Hematopoietic multipotent progenitor cell (in vitro differentiated cells): ENCODE data around the gene HAPLN3. TPM values are rescaled to one million over a fixed set of nuclear protein-coding genes. Genes with fewer than 3 reads are reported as not detected.

Experiments used
- DNase-seq, 3 donors: peaks; one replicate each; pipeline ENCODE4 v3.0.0-alpha.2; 2011 to 2015; ENCODE audit warnings: low read depth in 2 of 3, low spot score in 2 of 3
- total RNA-seq: library from RNA; depleted of rRNA; stranded (reverse); fragments of >200 nt; gene quantifications from one replicate; pipeline ENCODE4 v1.2.3, GENCODE V29; 2012

Gene HAPLN3
- total RNA-seq, 1 donor = 15.1 TPM

GRCh38 chr15:88912500-88912921 lies 17.2 kb upstream of the HAPLN3 start:
- no peak for DNase-seq

DNA sequence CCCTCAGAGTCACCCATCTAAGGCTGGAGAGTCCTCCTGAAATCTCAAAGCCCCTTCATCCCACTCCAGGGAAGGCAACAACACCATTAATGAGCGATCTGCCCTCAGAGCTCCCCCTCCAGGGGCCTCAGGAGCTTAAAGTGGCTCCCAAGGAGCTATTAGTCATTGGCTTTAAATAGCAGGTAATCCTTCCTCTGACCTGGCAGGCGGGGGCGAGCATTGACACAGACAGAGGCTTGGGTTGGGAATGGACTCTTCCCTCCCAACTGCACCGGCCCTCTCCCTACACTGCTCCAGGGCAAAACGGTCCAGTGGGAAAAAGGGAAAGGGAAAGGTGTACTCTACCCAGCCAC lies 16.4 kb upstream of the HAPLN3 start:
- no peak for DNase-seq

DNA sequence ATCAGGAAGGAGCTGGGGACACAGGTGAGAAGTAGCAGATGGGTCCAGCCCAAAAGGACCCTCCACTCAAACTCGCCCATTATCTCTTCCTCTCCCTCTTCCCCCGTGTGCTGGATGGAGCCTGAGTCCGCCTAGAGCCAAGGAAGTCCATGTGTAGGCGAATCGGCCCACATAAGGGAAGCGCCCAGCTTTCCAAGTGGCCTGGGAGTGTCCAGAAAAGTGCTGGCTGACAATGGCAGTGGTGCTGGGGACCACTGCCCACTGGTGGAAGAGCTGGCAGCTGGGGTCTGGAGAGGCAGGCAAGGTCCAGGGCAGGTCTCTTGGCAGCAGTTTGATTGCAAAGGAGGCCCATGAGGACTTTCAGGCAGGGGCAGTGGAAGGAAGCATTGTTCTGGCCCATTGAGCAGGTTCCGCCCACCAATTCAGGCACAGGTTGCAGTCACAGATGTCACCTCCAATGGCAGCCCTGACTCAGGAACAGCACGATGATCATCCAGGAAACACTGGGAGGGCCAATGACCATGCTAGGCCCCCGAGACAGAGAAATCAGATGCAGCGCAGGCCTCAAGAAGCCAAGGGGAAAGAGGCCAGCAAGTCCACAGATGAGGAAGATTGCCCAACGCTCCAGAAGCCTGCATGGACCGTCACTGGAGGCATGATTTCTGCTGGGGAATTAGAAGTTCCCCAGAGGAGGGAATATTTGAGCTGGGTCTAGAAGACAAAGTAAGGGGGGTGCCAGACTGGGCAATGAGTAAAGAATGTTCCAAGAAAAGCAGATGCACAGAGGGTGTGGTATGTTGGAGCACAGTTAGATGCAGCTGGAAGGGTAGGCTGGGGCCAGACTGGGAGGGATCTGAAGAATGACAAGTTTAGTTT lies 14.8 kb upstream of the HAPLN3 start:
- DNase-seq = no peak

DNA sequence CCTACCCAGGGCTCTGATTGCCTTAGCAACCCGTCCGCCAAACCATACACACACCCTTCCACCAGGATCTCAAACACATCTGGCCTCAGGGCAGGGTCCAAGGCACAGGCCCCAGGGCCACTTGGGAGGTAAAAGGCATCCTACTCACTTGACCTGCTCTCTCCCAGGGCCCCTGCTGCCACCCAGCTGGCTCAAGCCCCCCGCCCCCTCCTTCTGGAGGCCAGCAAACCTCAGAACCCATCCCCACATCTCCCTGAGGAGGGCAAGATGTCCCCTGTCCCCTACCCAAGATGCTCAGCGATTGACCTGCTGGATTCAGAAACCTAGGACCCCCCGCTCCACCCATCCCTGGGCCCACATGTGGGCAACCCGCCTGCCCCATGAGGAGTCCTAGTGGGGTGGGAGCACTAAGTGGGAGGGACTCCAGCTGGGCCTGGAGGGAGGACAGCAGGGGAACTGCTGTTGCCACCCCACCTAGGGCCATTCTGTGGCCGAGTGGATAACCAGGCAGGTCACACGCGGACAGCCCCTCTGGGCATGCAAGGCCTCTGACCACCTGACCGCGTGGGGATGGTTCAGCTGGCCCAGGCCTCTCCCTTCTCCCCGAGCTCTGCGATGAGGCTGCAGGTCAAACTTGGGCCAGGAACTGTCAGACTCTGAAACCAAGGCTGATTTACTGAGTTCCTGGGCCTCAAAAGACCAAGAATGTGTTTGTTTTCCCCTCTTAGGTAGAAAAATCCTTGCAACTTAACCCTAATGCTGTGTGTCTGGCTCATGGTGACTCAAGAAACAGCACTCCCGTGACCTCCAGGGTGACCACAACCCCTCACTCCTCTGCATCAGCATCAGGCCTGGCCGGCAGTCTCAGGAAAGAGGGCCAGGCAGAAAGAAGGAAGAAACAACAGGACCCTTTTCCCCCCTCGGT lies 13.6 kb upstream of the HAPLN3 start:
- no peak for DNase-seq

DNA sequence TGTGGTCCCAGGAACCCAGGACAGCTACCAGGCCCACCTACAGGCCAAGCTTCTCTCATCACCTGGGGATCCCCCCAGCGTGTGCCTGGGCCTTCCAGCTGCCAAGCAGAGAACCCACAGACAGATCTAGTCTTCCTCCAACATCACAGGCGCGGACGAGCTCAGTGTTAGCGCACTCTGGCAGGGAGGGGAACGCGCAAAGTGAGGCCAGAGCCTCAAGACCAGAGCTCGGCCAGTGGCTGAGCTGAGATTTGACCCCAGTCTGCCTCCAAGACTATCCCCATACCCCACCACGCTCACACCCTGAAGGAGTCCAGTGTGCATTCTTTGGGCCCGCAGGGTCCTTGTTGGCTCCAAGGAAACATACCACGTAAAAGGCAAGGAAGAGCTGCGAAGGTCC lies 12.8 kb upstream of the HAPLN3 start:
- DNase-seq = no peak

DNA sequence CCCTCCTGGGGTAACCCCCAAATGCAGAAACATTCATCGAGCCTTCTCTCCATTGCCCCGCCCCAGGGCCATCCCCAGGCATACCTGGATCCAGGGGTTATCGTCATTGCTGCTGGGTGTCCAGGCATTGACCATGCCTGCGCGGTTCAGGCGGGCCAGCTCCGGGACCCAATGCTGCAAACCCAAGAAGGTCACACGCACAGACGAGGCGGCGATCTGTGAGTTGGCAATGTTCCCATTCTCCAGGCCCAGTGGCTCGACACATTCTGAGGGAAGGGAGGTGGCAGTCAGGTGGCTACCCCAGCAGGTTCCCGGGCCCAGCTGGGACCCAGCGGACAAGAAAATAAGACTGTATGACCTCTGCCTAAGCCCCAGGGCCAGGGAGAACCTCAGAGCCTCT lies 11.8 kb upstream of the HAPLN3 start:
- no peak for DNase-seq

DNA sequence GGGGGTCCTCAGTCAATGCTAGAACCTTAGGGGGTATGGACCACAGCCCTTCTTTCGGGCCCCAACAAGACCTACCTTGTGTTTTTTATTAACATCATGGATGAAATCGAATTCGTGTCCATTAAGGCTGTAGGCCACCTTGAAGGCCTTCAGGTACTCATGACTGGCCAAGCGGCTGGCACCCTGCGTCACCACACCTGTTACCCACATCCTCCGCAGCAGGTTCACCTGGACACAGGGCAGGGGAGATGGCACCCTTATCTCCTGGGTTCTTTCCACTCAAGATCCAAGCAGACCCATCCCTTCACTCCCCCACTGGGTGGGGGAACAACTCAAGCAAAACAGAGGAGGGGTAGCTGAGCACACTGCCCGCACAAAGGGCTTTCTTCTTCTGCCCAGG lies 11.2 kb upstream of the HAPLN3 start:
- no peak for DNase-seq

DNA sequence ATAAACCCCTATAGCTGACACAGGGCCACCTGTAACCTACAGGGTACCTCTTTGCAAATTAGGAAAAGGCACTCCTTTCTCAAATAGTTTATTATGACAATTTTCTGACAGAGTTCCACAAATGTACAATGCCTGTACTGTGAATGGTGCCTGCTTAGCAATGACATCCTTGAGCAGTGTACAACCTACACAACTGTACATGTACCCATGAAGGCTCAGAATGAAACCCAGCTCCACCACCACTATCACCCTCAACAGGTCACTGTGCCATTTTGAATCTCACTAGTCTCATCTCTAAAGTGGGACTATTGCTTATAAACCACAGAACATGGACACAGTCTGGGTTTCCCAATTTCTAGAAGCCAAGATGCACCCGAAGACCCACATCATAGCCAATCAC lies 10.8 kb upstream of the HAPLN3 start:
- DNase-seq = no peak

DNA sequence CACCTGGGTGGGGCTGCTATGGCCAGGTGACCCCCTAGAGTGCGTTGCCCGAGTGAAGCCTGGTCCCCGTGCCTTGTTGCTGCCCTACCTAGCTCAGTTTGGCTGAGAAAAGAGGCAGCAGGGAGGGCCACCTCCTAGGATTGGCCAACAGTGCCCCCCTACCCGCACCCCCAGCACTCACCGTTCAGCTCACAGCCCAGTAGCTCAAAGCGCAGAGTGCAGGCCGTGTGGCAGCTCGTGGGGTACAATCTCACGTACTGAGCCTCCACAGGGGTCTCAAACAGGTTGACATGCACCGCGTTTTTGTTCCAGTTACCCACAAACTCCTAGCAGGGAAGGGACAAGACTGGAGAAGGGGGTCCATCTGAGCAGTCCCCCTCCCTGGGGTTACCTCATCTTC lies 10.2 kb upstream of the HAPLN3 start:
- no peak for DNase-seq

- peak; percentile 72 to 90 (median 84) for DNase-seq
Measured at GRCh38 chr15:88904624-88905327, 9.4 kb upstream of the HAPLN3 start.

GRCh38 chr15:88904257-88904623 lies 8.9 kb upstream of the HAPLN3 start:
- DNase-seq = no peak

DNA sequence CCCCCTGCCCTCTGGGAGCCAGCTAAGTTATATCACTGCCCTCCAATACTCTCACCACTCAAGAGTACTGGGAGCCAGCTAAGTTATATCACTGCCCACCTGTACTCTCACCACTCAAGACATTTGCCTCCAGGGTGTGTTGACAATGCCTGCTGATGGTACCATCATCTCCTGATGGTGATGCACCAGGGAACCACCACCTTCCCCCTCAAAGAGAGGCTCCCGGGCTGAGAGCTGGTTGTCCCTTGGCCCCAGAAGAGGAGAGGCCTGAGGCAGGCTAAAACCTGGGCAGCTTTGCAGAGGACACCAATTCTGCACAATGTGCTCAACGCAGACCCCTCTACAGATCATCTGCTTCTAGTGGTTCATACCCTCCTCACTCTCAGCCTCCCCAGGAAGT lies 7.5 kb upstream of the HAPLN3 start:
- no peak for DNase-seq

GRCh38 chr15:88902221-88902835 lies 7.0 kb upstream of the HAPLN3 start:
- no peak for DNase-seq

DNA sequence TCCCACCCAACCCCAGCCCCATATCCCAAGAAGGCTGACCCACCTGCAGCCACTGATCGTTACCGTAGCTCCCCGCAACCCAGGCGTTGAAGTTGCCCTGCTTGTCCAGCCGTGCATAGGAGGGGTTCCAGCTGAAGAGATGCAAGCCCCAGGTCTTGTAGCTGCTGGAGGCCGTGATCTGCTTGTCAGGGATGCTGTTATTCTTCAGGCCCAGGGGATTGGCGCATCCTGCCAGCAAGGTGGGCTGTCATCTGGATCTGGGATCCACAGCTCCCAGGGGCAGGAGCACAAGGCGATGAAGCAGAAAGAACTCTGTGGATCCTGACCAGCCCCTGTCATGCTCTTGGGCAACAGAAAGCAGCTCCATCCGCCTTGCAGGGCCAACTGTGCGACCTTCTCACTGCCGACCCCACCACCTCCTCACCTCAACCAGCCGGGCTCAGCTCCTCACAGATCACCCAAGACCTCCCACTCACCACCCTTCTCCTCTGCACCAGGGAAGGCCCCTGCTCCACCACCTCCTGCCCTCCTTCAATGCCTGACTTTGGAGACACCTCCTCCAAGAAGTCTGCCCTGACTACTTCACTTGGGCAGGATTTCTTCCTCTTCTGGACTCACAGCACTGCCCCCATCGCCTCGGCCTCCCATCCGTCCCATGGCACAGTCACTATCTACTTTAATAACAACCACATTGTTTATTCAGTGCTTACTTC lies 6.3 kb upstream of the HAPLN3 start:
- no peak for DNase-seq

DNA sequence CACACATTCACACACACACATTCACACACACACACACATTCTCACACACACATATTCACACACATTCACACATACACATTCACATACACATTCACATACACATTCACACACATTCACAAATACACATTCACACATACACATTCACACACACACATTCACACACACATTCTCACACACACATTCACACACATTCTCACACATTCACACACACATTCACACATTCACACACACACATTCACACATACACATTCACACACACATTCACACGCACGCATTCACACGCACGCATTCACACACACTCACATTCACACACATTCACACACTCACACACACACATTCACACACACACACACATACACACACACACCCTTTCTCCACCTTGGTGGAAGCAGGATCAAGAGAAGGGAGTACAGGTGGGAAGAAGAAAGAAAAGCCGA lies 5.7 kb upstream of the HAPLN3 start:
- DNase-seq = no peak

GRCh38 chr15:88900309-88900981 lies 5.1 kb upstream of the HAPLN3 start:
- DNase-seq = no peak

- DNase-seq = no peak
Measured at GRCh38 chr15:88899251-88899650, 3.9 kb upstream of the HAPLN3 start.

DNA sequence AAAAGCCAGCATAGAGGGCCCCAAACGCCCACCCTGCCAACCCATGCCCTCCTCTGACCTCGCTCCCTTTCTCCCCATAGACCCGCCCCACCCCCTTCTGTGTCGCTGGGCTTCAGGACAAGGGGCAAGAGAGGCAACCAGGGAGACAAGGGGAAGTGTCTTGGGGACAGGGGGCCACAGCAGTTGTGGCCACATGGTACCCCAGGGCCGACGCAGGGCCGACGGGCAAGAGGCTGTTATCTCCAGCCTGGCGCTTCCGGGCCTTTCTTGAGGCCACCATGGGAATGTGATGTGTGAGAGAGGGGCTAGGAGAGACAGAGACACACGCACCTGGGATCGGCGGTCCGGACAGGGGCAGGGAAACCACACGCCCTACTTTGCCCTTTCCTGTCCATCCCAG lies 3.4 kb upstream of the HAPLN3 start:
- DNase-seq = no peak

DNA sequence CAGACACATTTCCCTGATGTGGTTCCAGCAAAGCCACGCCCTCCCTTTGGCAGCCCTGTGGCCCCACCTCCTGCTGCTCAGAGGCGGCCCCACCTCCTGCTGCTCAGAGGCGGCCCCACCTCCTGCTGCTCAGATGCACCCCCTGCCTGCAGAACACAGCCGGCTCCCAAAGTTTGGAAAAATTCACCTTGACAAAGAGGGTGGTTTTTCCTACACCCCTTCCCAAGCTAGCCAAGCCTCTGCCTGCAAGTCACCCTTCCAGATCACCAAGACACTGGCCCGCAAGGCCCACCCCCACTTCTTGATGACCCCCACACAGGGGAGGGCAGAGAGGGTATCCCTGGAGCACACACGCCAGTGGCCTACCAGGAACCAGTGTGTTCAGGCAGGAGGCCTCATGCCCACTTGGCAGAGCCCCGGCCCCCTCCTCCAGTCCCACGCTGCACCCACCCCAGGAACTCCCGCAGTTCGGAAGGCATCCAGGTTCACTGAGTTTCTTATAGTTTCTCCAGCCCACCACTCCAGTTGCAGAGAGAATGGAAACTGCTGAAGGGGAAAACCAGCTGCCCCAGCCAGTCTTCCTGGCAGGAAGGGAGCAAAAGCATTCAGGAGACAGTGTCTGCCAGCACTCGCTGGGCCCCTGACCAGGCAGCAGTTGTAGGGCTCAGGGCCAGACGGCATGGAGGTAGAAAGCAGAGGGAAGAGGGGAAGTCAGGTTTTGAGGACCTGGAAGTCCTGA lies 2.3 kb upstream of the HAPLN3 start:
- DNase-seq = peak in 2 of 3 donors; percentile 75 to 77
